ENCODE measurements around the gene ATP11B. TPM values are rescaled to one million over a fixed set of nuclear protein-coding genes. Genes with fewer than 3 reads are reported as not detected.
A peak's percentile ranks its signal among the peaks of the same experiment; 100 is the strongest.

The ATP11B gene
- total RNA-seq, 2 experiments from 2014 or later: 55.6 to 87.9 TPM

GRCh38 chr3:182768413-182768812 lies 24.9 kb upstream of the ATP11B start:
- no peaks in the 10 kb centered on the region for H3K9me2 ChIP-seq (ENCODE audit: insufficient read depth, low read length)
- no peak overlapping the region for H3K27ac ChIP-seq (ENCODE audit: low read depth, low read length, poor library complexity, severe bottlenecking)
- H3K4me1 ChIP-seq (ENCODE audit: insufficient read depth, low read length, poor library complexity, severe bottlenecking): no peaks in the 10 kb centered on the region
- no peaks in the 10 kb centered on the region for H3K79me2 ChIP-seq (ENCODE audit: insufficient read depth, low read depth, low read length)
- H3K4me3 ChIP-seq (ENCODE audit: low read depth, low read length, poor library complexity, severe bottlenecking): no peak overlapping the region
- no peaks in the 10 kb centered on the region for H3K9me3 ChIP-seq (ENCODE audit: low read length)
- H3K4me2 ChIP-seq (ENCODE audit: low read length): no peak overlapping the region
- DNase-seq (ENCODE audit: low spot score): no peak
- H4K20me1 ChIP-seq (ENCODE audit: insufficient read depth, low read length): no peaks in the 10 kb centered on the region
- CTCF ChIA-PET (ENCODE audit: unreplicated experiment): no interaction called here
- POLR2A ChIA-PET: no interaction called here
- no TSS peak for BruUV-seq (replicated peaks)
- H2AFZ ChIP-seq (ENCODE audit: low read length): no peak overlapping the region
- no peaks in the 10 kb centered on the region for H3K36me3 ChIP-seq (ENCODE audit: insufficient read depth, low read length)
- TF ChIP-seq CTCF (conservative IDR thresholded peaks at IDR 0.05; ENCODE audit: low read length): no peak
- TF ChIP-seq EZH2phosphoT487 (IDR thresholded peaks at IDR 0.05; ENCODE audit: borderline replicate concordance, low read depth, low read length): no peak
- intact Hi-C loops (cut with micrococcal nuclease; ENCODE audit: unreplicated experiment): no loop called here

GRCh38 chr3:182769673-182770072 lies 23.6 kb upstream of the ATP11B start:
- Histone ChIP-seq H3K36me3 (ENCODE audit: insufficient read depth, low read length) (no peaks in the 10 kb centered on the region), H3K4me1 (ENCODE audit: insufficient read depth, low read length, poor library complexity, severe bottlenecking) (no peaks in the 10 kb centered on the region), H2AFZ (ENCODE audit: low read length) (no peak overlapping the region), H3K4me3 (ENCODE audit: low read depth, low read length, poor library complexity, severe bottlenecking) (no peak overlapping the region), H3K27ac (ENCODE audit: low read depth, low read length, poor library complexity, severe bottlenecking) (no peak overlapping the region), H3K4me2 (ENCODE audit: low read length) (no peak overlapping the region), H3K79me2 (ENCODE audit: insufficient read depth, low read depth, low read length) (no peaks in the 10 kb centered on the region), H3K9me2 (ENCODE audit: insufficient read depth, low read length) (no peaks in the 10 kb centered on the region), H4K20me1 (ENCODE audit: insufficient read depth, low read length) (no peaks in the 10 kb centered on the region), H3K9me3 (ENCODE audit: low read length) (no peaks in the 10 kb centered on the region)
- ChIA-PET CTCF (ENCODE audit: unreplicated experiment) (no interaction called here), POLR2A (interaction anchor here (1.0 kb wide), 1 partner anchor 9 kb away, joined by 3 read pairs; no protein-coding TSS in a partner anchor)
- DNase-seq (ENCODE audit: low spot score): no peak
- BruUV-seq (replicated peaks): no TSS peak
- intact Hi-C loops (cut with micrococcal nuclease; ENCODE audit: unreplicated experiment): no loop called here
- TF ChIP-seq CTCF (conservative IDR thresholded peaks at IDR 0.05; ENCODE audit: low read length): no peak
- no peak for TF ChIP-seq EZH2phosphoT487 (IDR thresholded peaks at IDR 0.05; ENCODE audit: borderline replicate concordance, low read depth, low read length)

GRCh38 chr3:182782149-182782548 lies 11.2 kb upstream of the ATP11B start:
- POLR2A ChIA-PET: interaction anchor here (0.7 to 2.0 kb wide), 4 partner anchors 10 to 131 kb away, joined by 3 to 9 read pairs (median 4); no protein-coding TSS in a partner anchor
- Histone ChIP-seq H2AFZ (ENCODE audit: low read length) (peak overlapping the region; percentile 53; the same call in 1 of the 2 replicates), H3K9me2 (ENCODE audit: insufficient read depth, low read length) (no peaks in the 10 kb centered on the region), H4K20me1 (ENCODE audit: insufficient read depth, low read length) (no peaks in the 10 kb centered on the region), H3K4me3 (ENCODE audit: low read depth, low read length, poor library complexity, severe bottlenecking) (no peak overlapping the region), H3K4me2 (ENCODE audit: low read length) (no peak overlapping the region), H3K27ac (ENCODE audit: low read depth, low read length, poor library complexity, severe bottlenecking) (no peak overlapping the region), H3K36me3 (ENCODE audit: insufficient read depth, low read length) (no peaks in the 10 kb centered on the region), H3K4me1 (ENCODE audit: insufficient read depth, low read length, poor library complexity, severe bottlenecking) (no peaks in the 10 kb centered on the region), H3K9me3 (ENCODE audit: low read length) (no peaks in the 10 kb centered on the region), H3K79me2 (ENCODE audit: insufficient read depth, low read depth, low read length) (no peaks in the 10 kb centered on the region)
- DNase-seq (ENCODE audit: low spot score): no peak
- TF ChIP-seq EZH2phosphoT487 (IDR thresholded peaks at IDR 0.05; ENCODE audit: borderline replicate concordance, low read depth, low read length): no peak
- no peak for TF ChIP-seq CTCF (conservative IDR thresholded peaks at IDR 0.05; ENCODE audit: low read length)
- BruUV-seq (replicated peaks): no TSS peak
- intact Hi-C loops (cut with micrococcal nuclease; ENCODE audit: unreplicated experiment): no loop called here
- CTCF ChIA-PET (ENCODE audit: unreplicated experiment): no interaction called here

Data from OCI-LY7 (cell line).